Activated naive CD8-positive, alpha-beta T cell treated with anti-CD3 and anti-CD28 coated beads for 36 hours (primary cell): Measurements from ENCODE around the gene CPAMD8. TPM values are rescaled to one million over a fixed set of nuclear protein-coding genes. Genes with fewer than 3 reads are reported as not detected.
A peak's percentile ranks its signal among the peaks of the same experiment; 100 is the strongest.
"Not testable (repeated sequence)": the region's sequence is repeated elsewhere in the genome, so short reads cannot be mapped to it uniquely, and the experiment has no call there.

Experiments
- DNase-seq: peaks from one replicate; pipeline ENCODE4 v3.0.0; 2021
- H3K27ac Mint-ChIP-seq: one replicate; pipeline ENCODE4 v1.8.0; 2022; ENCODE audit warnings: mild to moderate bottlenecking, moderate library complexity, mixed read lengths
- H3K27me3 Mint-ChIP-seq: one replicate; pipeline ENCODE4 v1.8.0; 2022; ENCODE audit warnings: mild to moderate bottlenecking, mixed read lengths
- H3K36me3 Mint-ChIP-seq: one replicate; pipeline ENCODE4 v1.8.0; 2021; ENCODE audit warnings: mild to moderate bottlenecking, mixed read lengths
- H3K4me1 Mint-ChIP-seq: one replicate; pipeline ENCODE4 v1.8.0; 2021; ENCODE audit warnings: mixed read lengths
- H3K4me3 Mint-ChIP-seq: one replicate; pipeline ENCODE4 v1.8.0; 2022; ENCODE audit warnings: mild to moderate bottlenecking, moderate library complexity, mixed read lengths
- H3K9me3 Mint-ChIP-seq: one replicate; pipeline ENCODE4 v1.8.0; 2022; ENCODE audit warnings: mixed read lengths
- total RNA-seq, 2 experiments: library from RNA; stranded (reverse); gene quantifications; one replicate each; pipeline ENCODE4 v1.2.3, GENCODE V29; 2021

The CPAMD8 gene
- total RNA-seq, 2 experiments from 2014 or later: 0.41 to 0.42 TPM

DNA sequence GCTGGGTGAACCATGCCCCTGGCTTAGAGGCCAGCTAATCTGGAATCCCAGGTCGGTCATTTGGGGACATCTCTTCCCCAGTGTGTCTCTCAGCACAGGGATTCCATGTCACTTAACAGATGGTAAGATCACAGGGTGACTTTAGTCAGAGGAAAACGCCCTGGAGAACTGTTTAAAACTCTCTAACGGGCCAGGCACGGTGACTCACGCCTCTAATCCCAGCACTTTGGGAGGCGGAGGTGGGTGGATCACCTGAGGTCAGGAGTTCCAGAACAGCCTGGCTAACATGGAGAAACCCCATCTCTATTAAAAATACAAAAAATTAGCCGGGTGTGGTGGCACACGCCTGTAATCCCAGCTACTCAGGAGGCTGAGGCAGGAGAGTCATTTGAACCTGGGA, 1.7 kb downstream of the CPAMD8 start:
- Mint-ChIP-seq H3K36me3 (peaks cover 12% of the 10 kb centered on the region), H3K27me3 (peaks cover 46% of the 10 kb centered on the region), H3K9me3 (peaks cover 18% of the 10 kb centered on the region)
- H3K4me3 Mint-ChIP-seq, H3K27ac Mint-ChIP-seq, H3K4me1 Mint-ChIP-seq, DNase-seq: not testable (repeated sequence)

DNA sequence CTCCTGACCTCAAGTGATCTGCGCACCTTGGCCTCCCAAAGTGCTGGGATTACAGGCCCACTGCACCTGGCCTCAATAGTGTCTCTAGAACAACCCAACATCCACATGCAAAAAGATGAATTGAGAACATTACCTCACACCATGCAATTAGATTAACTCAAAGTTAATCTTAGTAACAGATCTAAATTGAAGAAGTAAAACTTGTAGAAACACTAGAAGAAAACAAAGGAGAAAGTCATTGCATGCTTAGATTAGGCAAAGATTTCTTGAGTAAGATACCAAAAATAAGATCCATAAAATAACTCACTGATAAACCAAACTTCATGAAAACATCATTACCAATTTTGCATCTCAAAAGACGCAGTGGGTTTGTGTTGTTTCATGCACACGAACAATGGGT, 2.8 kb downstream of the CPAMD8 start:
- Mint-ChIP-seq H3K27me3 (peaks cover 41% of the 10 kb centered on the region), H3K27ac (no peak overlapping the region), H3K9me3 (peaks cover 18% of the 10 kb centered on the region), H3K4me1 (peaks cover 7% of the 10 kb centered on the region), H3K36me3 (peaks cover 12% of the 10 kb centered on the region), H3K4me3 (no peak overlapping the region)
- no peak for DNase-seq

DNA sequence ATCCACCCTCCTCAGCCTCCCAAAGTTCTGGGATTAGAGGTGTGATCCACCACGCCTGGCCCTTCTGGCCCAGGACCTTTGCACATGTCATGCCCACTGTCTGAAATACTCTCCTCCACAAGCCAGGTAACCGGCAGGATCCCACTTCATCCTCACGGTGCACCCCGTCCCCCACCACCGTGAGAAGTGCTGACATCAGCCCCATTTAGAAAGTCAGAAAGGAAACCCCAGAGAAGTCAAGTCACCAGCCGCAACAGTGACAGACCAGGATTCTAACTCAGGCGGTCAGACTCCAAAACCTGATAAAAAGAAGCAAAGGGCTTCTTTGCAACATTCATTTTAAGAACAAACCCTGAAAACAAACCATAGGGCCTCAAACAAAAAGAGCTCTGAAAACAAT, 3.9 kb downstream of the CPAMD8 start:
- Mint-ChIP-seq H3K4me1 (peaks cover 5% of the 10 kb centered on the region), H3K27ac (no peak overlapping the region), H3K27me3 (peaks cover 30% of the 10 kb centered on the region), H3K9me3 (peaks cover 18% of the 10 kb centered on the region), H3K4me3 (no peak overlapping the region), H3K36me3 (peaks cover 12% of the 10 kb centered on the region)
- DNase-seq: no peak

DNA sequence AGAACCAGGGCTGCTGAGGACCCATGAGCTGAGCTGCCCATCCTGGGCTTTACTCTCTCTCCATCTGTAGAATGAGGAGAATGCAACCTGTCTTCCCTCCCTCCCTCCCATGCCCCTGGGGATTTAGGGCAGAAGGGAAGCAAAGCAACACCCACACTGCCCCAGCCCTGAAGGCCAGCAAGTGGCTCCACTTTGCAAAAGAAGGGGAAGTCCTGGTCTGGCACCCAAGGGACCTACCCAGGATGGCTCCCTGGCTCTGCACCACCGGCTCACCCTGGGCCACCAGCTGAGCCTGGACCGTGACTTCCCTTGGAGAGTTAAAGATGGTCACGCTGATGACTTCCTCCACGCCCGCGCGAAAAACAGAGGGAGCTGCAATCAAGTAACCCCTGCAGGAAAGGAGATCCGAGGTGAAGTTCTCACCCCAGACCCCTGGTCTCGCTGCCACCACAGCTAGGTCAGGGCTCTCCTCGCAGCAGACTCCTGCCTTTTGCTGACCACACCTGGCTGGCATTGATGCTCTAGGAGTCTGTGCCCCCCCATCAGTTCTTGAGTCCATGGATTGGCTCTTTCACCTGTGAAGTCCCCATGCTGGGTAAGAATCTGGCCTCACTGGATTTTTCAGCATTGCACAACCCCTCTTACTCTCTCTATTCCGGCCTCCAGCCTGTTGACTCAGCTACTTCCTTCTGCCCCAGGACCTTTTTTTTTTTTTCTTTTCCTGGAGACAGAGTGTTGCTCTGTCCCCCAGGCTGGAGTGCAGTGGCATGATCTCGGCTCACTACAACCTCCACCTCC, 4.6 kb downstream of the CPAMD8 start:
- no peak overlapping the region for H3K4me3 Mint-ChIP-seq
- peaks cover 12% of the 10 kb centered on the region for H3K36me3 Mint-ChIP-seq
- H3K9me3 Mint-ChIP-seq: peaks cover 18% of the 10 kb centered on the region
- H3K27me3 Mint-ChIP-seq: peaks cover 23% of the 10 kb centered on the region
- H3K27ac Mint-ChIP-seq: no peak overlapping the region
- no peak for DNase-seq
- peaks cover 5% of the 10 kb centered on the region for H3K4me1 Mint-ChIP-seq

DNA sequence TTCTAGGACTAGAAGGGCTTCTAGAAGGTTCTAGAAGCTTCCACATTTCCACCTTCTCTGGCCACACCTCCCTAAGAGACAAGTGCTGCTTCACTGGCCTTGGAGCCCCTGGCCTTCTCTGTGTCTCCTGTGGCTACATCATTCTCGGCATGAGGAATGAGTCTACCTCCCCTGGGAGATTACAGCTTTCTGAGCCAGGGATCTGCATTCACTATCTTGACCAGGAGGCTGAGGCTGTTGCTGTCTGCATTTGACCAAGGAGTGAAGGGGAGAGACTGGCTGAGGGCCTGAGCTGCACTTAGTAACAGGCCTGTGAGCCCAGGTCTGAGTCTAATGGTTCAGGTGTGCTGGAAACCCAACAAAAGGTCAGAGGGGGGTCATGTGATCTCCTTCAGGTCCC, 5.3 kb downstream of the CPAMD8 start:
- DNase-seq: no peak
- H3K4me3 Mint-ChIP-seq: no peak overlapping the region
- peaks cover 23% of the 10 kb centered on the region for H3K27me3 Mint-ChIP-seq
- peaks cover 12% of the 10 kb centered on the region for H3K36me3 Mint-ChIP-seq
- H3K27ac Mint-ChIP-seq: no peak overlapping the region
- peaks cover 5% of the 10 kb centered on the region for H3K4me1 Mint-ChIP-seq
- H3K9me3 Mint-ChIP-seq: peaks cover 18% of the 10 kb centered on the region

DNA sequence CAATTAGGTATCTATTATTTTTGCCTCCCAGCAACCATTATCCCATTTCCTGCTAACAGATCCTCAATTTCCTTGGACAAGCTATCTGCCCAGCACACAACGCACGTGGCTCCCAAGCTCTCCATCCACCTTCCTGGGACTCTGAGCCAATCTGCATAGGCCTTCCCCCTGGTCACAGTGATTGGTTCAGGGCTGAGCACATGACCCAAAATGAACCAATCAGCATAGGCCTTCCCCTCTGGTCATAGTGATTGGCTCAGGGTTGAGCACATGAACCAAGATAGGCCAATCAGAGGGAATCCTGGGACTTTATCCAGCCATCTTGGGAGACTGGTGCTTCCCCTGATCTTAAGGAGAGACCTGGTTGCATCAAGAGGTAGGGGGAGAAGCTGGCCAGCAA, 5.8 kb downstream of the CPAMD8 start:
- DNase-seq: no peak
- Mint-ChIP-seq H3K4me3 (no peak overlapping the region), H3K4me1 (peaks cover 1% of the 10 kb centered on the region), H3K27me3 (peaks cover 19% of the 10 kb centered on the region), H3K36me3 (peaks cover 12% of the 10 kb centered on the region), H3K9me3 (peaks cover 18% of the 10 kb centered on the region), H3K27ac (no peak overlapping the region)

DNA sequence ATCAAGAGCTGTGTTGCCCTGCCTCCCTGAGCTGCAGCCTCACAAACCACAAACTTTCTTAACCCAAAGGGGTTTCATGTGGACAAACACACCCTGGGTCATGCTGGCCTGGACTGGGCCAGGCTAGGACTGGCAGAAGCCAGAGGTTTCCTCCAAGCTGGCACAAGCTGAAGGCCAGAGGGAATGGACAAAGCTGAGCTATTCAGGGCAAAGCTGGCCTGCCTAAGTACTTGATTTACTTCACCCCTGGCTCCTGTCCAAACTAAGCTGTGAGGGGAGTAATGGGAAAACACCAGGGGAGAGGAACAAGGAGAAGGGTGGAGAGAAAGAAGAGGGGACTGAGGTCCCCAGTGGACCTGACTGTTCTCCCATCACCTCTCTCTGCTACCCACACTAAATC, 6.2 kb downstream of the CPAMD8 start:
- DNase-seq: no peak
- peaks cover 18% of the 10 kb centered on the region for H3K27me3 Mint-ChIP-seq
- no peak overlapping the region for H3K27ac Mint-ChIP-seq
- H3K4me1 Mint-ChIP-seq: no peaks in the 10 kb centered on the region
- H3K9me3 Mint-ChIP-seq: peaks cover 18% of the 10 kb centered on the region
- H3K36me3 Mint-ChIP-seq: peaks cover 12% of the 10 kb centered on the region
- no peak overlapping the region for H3K4me3 Mint-ChIP-seq

DNA sequence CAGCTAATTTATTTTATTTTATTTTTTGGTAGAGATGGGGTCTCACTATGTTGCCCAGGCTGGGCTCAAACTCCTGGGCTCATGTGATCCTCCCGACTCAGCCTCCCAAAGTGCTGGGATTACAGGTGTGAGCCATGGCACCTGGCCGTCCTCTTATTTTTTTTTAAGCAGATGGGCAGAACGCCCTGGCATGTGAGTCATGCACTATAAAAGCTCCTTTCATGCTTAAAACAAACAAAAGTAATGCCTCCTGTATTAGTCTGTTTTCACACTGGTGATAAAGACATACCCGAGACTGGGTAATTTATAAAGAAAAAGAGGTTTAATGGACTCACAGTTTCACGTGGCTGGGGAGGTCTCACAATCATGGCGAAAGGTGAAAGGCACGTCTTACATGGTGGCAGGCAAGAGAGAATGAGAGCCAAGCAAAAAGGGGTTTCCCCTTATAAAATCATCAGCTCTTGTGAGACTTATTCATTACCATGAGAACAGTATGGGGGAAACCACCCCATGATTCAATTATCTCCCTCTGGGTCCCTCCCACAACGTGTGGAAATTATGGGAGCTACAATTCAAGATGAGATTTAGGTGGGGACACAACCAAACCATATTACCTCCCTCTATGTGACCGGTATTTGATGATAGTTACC, 12.3 kb downstream of the CPAMD8 start:
- not testable (repeated sequence) for H3K9me3 Mint-ChIP-seq, H3K27me3 Mint-ChIP-seq, DNase-seq, H3K27ac Mint-ChIP-seq, H3K36me3 Mint-ChIP-seq, H3K4me1 Mint-ChIP-seq, H3K4me3 Mint-ChIP-seq

DNA sequence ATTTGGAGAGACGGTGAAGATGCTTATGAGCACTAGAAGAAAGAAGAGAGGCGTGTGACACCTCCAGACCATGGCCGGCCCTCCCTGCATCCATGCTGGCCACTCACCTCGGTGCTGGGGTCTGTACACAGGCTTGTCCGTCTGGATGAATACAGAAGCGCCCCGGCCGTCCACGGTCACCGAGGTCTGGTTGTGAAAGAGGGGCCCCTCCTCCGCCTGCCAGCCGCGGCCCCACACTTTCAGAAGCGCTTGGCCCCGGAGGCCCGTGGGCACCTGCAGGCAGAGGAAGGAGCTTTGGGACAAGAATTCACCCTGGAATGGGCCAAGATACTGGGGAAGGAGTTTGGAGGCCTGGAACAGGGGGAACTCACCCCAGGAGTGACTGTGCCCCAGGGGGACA, 15.1 kb downstream of the CPAMD8 start:
- Mint-ChIP-seq H3K27me3 (peaks cover 8% of the 10 kb centered on the region), H3K9me3 (peaks cover 3% of the 10 kb centered on the region)
- no peak for DNase-seq

DNA sequence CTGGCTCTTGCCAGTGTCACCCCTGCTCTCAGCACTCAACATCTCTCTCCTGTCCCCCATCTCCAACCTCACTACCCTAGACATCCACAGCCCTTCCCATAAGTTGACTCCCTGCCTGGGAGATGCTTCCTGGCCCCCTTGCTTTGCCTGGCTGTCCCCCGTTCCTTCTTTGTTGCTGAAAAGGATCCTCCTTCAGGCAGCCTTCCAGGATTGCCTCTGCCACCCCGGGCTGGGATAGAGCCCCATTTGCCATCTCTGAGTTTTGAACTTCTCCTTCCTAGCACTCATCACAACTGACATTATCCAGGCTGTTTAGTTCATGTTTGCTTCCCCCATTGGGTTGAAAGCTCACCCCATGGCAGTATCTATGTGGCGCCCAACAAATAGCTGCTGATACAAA, 20.0 kb downstream of the CPAMD8 start:
- Mint-ChIP-seq H3K27me3 (no peaks in the 10 kb centered on the region), H3K27ac (no peak overlapping the region), H3K9me3 (no peaks in the 10 kb centered on the region), H3K4me1 (peaks cover 7% of the 10 kb centered on the region), H3K36me3 (no peaks in the 10 kb centered on the region), H3K4me3 (no peak overlapping the region)
- no peak for DNase-seq

More for the DNA sequence above, 15.1 kb downstream of the CPAMD8 start:
- Mint-ChIP-seq H3K4me1 (no peaks in the 10 kb centered on the region), H3K36me3 (no peaks in the 10 kb centered on the region), H3K4me3 (no peak overlapping the region), H3K27ac (no peak overlapping the region)

DNA sequence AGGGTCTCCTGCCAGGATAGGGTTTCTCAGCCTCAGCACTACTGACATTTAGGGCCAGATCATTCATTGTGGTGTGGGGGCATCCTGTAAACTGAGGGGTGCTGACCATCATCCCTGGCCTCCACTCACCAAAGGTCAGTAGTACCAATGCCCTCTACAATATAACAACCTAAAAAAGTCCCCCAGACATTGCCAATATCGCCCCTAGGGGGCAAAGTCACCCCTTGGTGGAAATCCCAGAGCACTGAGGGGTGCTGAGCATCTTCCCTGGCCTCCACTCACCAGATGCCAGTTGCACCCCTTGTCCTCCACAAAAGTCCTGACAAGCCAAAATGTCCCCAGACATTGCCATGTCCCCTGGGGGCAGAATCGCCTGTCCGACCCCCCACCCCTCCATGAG, 21.6 kb downstream of the CPAMD8 start:
- Mint-ChIP-seq H3K9me3 (no peaks in the 10 kb centered on the region), H3K4me1 (peaks cover 11% of the 10 kb centered on the region), H3K27me3 (no peaks in the 10 kb centered on the region), H3K27ac (no peak overlapping the region), H3K4me3 (no peak overlapping the region), H3K36me3 (no peaks in the 10 kb centered on the region)
- no peak for DNase-seq

DNA sequence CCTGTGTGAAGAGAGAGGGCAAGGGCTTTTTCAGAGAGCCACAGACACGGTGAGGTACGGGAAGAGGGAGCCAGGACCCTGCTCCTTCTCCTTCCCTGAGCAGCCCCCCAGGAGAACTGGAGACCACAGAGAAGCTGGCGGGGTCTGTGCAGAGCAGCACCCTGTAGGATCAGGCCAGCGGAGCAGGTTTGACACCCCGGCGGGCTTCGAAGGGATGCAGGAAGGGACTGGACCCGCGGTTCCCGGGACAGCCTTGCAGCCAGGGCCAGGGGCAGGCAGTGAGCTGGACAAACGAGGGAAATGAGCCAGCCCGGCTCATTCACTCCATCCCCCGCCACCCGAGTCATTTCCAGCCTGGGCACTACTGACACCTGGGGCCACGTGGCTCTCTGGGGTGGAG, 22.2 kb downstream of the CPAMD8 start:
- Mint-ChIP-seq H3K27ac (no peak overlapping the region), H3K4me1 (peaks cover 11% of the 10 kb centered on the region), H3K4me3 (no peak overlapping the region), H3K36me3 (no peaks in the 10 kb centered on the region), H3K27me3 (no peaks in the 10 kb centered on the region), H3K9me3 (no peaks in the 10 kb centered on the region)
- DNase-seq: no peak

DNA sequence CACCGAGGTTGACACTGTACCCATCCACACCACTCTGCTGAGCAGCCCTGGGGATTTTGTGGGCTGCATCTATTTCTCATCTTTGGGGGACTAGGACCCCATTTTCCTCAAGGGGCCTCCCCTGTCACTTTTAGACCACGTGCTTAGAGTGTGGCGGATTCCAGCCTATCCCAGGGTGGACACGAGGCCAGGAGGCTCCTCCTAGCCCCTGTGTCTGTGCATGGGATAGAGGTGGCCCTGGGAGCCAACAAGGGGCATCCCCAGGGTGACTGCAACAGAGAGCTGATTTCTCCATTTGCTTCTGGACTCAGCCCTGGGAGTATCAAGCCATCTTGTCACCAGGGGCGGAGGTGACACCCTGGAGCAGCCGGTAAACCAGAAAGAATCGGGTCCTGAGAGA, 24.2 kb downstream of the CPAMD8 start:
- DNase-seq: no peak
- H3K27me3 Mint-ChIP-seq: no peaks in the 10 kb centered on the region
- H3K36me3 Mint-ChIP-seq: peaks cover 4% of the 10 kb centered on the region
- peaks cover 7% of the 10 kb centered on the region for H3K9me3 Mint-ChIP-seq
- H3K27ac Mint-ChIP-seq: peak overlapping the region; percentile 29
- H3K4me1 Mint-ChIP-seq: peaks cover 11% of the 10 kb centered on the region
- no peak overlapping the region for H3K4me3 Mint-ChIP-seq

DNA sequence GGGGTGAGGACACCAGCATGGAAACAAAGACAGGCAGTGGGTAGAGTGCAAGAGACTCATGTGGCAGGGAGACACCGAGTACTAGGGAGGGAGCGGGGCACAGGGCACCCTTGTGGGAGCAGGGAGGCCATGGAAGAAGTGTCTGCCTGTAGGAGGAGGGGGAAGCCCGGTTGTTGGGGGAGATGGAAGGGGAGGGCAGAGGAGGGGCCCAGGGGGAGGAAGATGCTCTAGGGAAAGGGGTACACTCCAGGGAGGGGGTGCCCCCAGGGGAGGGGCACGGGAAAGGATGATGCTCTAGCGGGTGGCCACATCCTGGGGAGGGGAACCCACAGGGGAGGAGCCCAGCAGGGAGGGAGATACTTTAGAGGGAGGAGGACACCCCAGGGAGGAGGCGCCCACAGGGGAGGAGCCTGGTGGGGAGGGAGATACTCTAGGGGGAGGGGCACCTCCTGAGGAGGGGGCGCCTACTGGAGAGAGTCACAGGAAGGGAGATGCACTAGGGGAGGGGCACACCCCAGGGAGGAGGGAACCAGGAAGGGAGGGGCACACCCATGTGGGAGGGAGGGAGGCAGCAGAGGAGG, 24.9 kb downstream of the CPAMD8 start:
- peaks cover 11% of the 10 kb centered on the region for H3K4me1 Mint-ChIP-seq
- peak; percentile 42 for DNase-seq
- H3K36me3 Mint-ChIP-seq: peaks cover 4% of the 10 kb centered on the region
- H3K9me3 Mint-ChIP-seq: peaks cover 7% of the 10 kb centered on the region
- H3K27ac Mint-ChIP-seq: peak overlapping the region; percentile 59
- H3K27me3 Mint-ChIP-seq: no peaks in the 10 kb centered on the region
- H3K4me3 Mint-ChIP-seq: no peak overlapping the region

DNA sequence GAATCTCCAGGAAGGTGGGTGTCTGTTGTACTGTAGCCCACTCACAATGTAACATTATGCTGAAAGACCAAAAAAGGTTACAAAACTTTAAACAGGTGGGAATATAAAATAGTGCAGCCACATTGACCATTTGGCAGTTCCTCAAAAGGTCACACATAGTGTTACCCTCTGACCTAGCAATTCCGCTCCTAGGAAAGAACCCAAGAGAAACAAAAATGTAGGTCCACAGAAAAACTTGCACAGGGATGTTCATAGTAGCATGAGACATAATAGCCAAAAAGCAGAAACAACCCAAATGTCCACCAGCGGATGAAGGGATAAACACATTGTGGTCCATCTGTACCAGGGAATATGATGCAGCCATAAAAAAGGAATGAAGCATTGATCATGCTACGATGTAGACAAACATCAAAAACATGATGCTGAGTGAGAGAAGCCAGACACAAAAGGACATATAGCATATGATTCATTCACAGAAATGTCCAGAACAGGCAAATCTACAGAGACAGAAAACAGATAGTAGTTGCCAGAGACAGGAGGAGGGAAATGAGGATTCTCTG, 27.9 kb downstream of the CPAMD8 start:
- peaks cover 8% of the 10 kb centered on the region for H3K9me3 Mint-ChIP-seq
- no peak for DNase-seq
- H3K27ac Mint-ChIP-seq: no peak overlapping the region
- H3K36me3 Mint-ChIP-seq: peaks cover 4% of the 10 kb centered on the region
- no peak overlapping the region for H3K4me3 Mint-ChIP-seq
- no peaks in the 10 kb centered on the region for H3K27me3 Mint-ChIP-seq
- H3K4me1 Mint-ChIP-seq: peaks cover 11% of the 10 kb centered on the region
